OCI-LY3 (cell line): ENCODE results near the gene TEX261.

Source experiments
- H2AFZ ChIP-seq: fragments of 200-600, 300-600 bp; shearing (Covaris generic); 2 replicates; pipeline ENCODE4 v1.6.0; 2014; ENCODE audit warnings: antibody characterized with exemption, low read depth, low read length
- H3K27ac ChIP-seq: fragments of 200-600, 300-600 bp; sonication (generic); 2 replicates; pipeline ENCODE4 v1.5.1; 2014; ENCODE audit warnings: mild to moderate bottlenecking, low read length, moderate library complexity, mixed read lengths
- H3K27me3 ChIP-seq: fragments of 200-600, 300-600 bp; sonication (generic); 2 replicates; pipeline ENCODE4 v1.6.1; 2014; ENCODE audit warnings: low read depth, low read length, mixed read lengths
- H3K36me3 ChIP-seq: fragments of 200-600, 300-600 bp; sonication (generic); replicated peaks from 2 replicates; pipeline ENCODE3; 2014; ENCODE audit warnings: low read depth, low read length, mixed read lengths
- H3K4me1 ChIP-seq: fragments of 300-600, 200-600 bp; sonication (generic); 2 replicates; pipeline ENCODE4 v1.6.1; 2014; ENCODE audit warnings: low read length, mixed read lengths
- H3K4me2 ChIP-seq: fragments of 200-600, 300-600 bp; sonication (generic); 2 replicates; pipeline ENCODE4 v1.6.1; 2014; ENCODE audit warnings: low read length, mixed read lengths
- H3K4me3 ChIP-seq: fragments of 300-600, 200-600 bp; sonication (generic); 2 replicates; pipeline ENCODE4 v1.5.1; 2014; ENCODE audit warnings: antibody characterized with exemption, mild to moderate bottlenecking, low read length, moderate library complexity
- H3K79me2 ChIP-seq: fragments of 300-600, 200-600 bp; shearing (Covaris generic); 2 replicates; pipeline ENCODE4 v1.6.1; 2014; ENCODE audit warnings: mild to moderate bottlenecking, low read length, mixed read lengths
- H3K9ac ChIP-seq: fragments of 300-600, 200-600 bp; shearing (Covaris generic); 2 replicates; pipeline ENCODE4 v1.6.0; 2014; ENCODE audit warnings: mild to moderate bottlenecking, low read length, moderate library complexity
- H3K9me3 ChIP-seq: fragments of 200-600, 300-600 bp; shearing (Covaris generic); 2 replicates; pipeline ENCODE4 v1.6.1; 2014; ENCODE audit warnings: low read length, mixed read lengths; ENCODE audit not compliant: insufficient read depth
- H4K20me1 ChIP-seq: fragments of 200-600, 300-600 bp; sonication (generic); 2 replicates; pipeline ENCODE4 v1.6.1; 2016; ENCODE audit warnings: low read length, mixed read lengths; ENCODE audit not compliant: insufficient read depth
- EZH2phosphoT487 ChIP-seq: fragments of 200-600 bp; shearing (Covaris generic); IDR thresholded peaks from 2 replicates; pipeline ENCODE4 v1.6.1; 2018; ENCODE audit warnings: antibody characterized with exemption, mixed run types, low read depth
- TF ChIP-seq, protein P1 (sequence below): fragments of 200-600, 300-600 bp; sonication (generic); IDR thresholded peaks from 2 replicates; pipeline ENCODE4 v1.5.1; 2014; ENCODE audit warnings: antibody characterized with exemption, low read length, low read depth

The TEX261 gene

GRCh38 chr2:70960833-70961647, 33.6 kb downstream of the TEX261 start:
- H3K27ac ChIP-seq: no peak overlapping the region
- H3K27me3 ChIP-seq: no peaks in the 10 kb centered on the region

DNA sequence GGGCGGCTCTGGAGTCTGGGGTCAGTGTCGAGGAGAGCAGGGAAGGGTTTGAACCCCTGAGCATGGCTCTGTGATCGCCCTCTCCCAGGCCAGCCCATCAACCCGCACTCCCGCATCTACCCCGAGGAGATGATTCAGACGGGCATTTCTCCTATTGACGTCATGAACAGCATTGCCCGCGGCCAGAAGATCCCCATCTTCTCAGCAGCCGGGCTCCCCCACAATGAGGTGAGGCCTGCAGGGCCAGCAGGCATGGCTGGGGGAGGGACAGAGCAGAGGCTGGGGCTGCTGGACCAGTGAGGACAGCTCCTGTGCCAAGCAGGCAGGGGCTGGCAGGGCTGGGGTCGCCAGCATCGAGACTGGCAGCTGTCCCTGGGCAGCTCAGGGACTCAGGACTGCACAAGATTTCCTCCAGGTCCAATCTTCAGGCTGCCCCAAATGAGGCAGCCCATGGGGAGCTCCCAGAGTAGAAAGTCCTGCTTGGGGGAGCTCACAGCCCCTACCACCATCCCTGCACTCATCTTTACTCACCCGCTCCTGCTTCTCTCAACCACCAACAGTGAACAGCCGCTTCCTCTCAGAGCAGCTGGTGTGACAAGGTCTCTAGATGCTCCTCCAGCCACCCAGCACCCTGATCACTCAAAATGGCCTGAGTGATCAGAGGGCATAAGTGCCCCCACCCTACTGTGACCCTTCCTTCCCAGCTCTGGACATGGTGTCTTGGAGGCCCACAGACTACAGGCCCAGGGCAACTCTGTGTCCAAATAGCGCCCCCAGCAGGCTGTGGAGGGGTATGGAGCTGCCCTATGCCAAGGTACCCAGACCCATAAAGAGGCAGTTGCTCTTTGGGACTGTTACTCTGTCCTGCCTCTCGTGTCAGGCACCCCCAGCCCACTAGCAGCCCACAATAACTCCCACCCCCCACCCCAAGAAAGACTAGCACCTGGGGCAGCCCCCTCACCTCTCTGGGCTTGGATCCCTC, 34.5 kb downstream of the TEX261 start:
- TF ChIP-seq, protein P1, sequence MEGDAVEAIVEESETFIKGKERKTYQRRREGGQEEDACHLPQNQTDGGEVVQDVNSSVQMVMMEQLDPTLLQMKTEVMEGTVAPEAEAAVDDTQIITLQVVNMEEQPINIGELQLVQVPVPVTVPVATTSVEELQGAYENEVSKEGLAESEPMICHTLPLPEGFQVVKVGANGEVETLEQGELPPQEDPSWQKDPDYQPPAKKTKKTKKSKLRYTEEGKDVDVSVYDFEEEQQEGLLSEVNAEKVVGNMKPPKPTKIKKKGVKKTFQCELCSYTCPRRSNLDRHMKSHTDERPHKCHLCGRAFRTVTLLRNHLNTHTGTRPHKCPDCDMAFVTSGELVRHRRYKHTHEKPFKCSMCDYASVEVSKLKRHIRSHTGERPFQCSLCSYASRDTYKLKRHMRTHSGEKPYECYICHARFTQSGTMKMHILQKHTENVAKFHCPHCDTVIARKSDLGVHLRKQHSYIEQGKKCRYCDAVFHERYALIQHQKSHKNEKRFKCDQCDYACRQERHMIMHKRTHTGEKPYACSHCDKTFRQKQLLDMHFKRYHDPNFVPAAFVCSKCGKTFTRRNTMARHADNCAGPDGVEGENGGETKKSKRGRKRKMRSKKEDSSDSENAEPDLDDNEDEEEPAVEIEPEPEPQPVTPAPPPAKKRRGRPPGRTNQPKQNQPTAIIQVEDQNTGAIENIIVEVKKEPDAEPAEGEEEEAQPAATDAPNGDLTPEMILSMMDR: peak; percentile 30; the same call in 1 of the 2 replicates
- no peak for TF ChIP-seq EZH2phosphoT487

More at GRCh38 chr2:70960833-70961647, 33.6 kb downstream of the TEX261 start:
- Histone ChIP-seq H3K4me3 (no peak overlapping the region), H2AFZ (no peak overlapping the region), H3K9ac (no peak overlapping the region), H3K9me3 (no peaks in the 10 kb centered on the region), H3K4me2 (no peak overlapping the region), H3K79me2 (no peaks in the 10 kb centered on the region), H3K36me3 (no peaks in the 10 kb centered on the region), H4K20me1 (no peaks in the 10 kb centered on the region), H3K4me1 (no peaks in the 10 kb centered on the region)
- no peak for TF ChIP-seq EZH2phosphoT487
- TF ChIP-seq, protein P1: no peak

DNA sequence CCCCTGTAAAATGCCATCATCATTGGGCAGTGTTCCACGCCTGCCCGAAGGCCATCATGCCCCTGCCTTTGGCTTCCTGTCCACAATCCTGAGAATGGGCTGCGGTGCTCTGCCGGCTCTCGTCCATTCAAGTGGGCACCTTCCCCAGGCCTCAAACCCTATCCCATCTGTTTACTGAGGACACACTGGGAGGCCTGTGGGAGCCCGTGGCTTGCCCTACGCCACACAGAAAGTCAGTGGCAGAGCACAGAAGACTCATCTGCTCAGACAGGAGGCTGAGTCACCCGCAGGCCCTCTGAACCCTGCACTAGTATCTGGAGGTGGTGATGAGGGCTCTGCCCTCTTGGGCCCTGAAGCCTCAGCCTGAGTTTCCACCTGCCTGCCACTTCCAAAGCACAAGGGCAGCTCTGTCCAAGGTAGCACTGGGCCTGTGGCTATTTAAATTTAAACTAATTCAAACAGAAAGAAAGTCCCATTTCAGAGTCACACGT, 35.4 kb downstream of the TEX261 start:
- no peaks in the 10 kb centered on the region for H3K79me2 ChIP-seq
- no peak overlapping the region for H3K4me2 ChIP-seq
- no peak overlapping the region for H2AFZ ChIP-seq
- H3K36me3 ChIP-seq: no peaks in the 10 kb centered on the region
- H3K4me3 ChIP-seq: no peak overlapping the region
- no peak overlapping the region for H3K9ac ChIP-seq
- H3K27me3 ChIP-seq: peaks cover 17% of the 10 kb centered on the region
- H3K4me1 ChIP-seq: no peaks in the 10 kb centered on the region
- no peak overlapping the region for H3K27ac ChIP-seq
- H4K20me1 ChIP-seq: no peaks in the 10 kb centered on the region
- TF ChIP-seq EZH2phosphoT487: no peak
- TF ChIP-seq, protein P1: no peak
- no peaks in the 10 kb centered on the region for H3K9me3 ChIP-seq

More for the DNA sequence above, 34.5 kb downstream of the TEX261 start:
- Histone ChIP-seq H3K79me2 (no peaks in the 10 kb centered on the region), H3K9me3 (no peaks in the 10 kb centered on the region), H3K9ac (no peak overlapping the region), H3K4me3 (no peak overlapping the region), H2AFZ (no peak overlapping the region), H3K4me1 (no peaks in the 10 kb centered on the region), H3K27ac (no peak overlapping the region), H3K4me2 (no peak overlapping the region), H3K36me3 (no peaks in the 10 kb centered on the region), H3K27me3 (peaks cover 9% of the 10 kb centered on the region), H4K20me1 (no peaks in the 10 kb centered on the region)
